Ammon's horn (tissue), 1 donor: Measurements from ENCODE around the gene RBM8A.

Experiments
- DNase-seq: peaks from one replicate; pipeline ENCODE4 v3.0.0-alpha.2; 2016; ENCODE audit warnings: low spot score

RBM8A gene

DNA sequence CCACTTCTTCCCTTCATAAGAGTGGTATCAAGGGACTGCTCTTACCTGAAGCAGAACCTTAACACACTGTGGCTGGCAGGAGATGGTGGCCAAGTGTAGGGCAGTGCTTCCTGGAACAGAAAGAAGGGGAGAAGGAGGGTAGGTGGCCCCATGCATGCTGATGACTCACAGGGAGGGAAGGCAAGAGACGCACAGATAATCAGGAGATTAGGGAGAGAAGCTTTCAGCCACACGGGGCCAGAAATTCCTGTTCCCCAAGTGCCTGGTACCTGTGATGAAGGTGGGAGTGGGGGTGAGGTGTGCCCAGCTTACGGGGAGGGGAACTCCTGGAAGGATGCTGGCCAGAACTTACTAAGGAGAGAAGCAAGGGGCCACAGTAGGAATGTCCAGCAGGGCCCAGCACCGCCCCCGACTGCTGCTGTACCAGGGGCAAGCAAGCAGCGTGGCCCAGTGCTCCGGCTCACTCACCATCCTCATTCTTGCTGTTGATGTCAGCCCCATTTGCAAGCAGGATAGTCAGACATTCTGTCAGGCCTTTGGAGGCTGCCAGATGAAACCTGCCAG lies 49.3 kb downstream of the RBM8A start:
- no peak for DNase-seq

DNA sequence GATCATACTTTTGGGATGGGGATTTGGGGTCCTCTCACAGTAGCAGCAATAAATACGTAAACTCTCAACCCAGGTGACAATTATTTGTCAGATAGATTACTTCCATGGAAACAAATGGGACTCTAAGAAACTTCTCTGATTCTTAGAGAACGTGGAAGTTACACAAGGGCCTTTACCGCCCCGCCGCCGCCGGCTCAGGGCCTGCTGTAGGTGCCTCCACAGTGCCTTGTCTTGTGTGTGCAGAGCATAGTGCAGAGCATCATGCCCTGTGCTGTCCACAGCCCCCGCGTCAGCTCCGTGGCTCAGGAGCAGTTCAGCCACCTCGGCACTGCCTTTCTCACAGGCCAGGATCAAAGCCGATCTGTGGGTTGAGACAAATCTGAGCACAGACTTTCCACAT lies 52.6 kb downstream of the RBM8A start:
- no peak for DNase-seq

DNA sequence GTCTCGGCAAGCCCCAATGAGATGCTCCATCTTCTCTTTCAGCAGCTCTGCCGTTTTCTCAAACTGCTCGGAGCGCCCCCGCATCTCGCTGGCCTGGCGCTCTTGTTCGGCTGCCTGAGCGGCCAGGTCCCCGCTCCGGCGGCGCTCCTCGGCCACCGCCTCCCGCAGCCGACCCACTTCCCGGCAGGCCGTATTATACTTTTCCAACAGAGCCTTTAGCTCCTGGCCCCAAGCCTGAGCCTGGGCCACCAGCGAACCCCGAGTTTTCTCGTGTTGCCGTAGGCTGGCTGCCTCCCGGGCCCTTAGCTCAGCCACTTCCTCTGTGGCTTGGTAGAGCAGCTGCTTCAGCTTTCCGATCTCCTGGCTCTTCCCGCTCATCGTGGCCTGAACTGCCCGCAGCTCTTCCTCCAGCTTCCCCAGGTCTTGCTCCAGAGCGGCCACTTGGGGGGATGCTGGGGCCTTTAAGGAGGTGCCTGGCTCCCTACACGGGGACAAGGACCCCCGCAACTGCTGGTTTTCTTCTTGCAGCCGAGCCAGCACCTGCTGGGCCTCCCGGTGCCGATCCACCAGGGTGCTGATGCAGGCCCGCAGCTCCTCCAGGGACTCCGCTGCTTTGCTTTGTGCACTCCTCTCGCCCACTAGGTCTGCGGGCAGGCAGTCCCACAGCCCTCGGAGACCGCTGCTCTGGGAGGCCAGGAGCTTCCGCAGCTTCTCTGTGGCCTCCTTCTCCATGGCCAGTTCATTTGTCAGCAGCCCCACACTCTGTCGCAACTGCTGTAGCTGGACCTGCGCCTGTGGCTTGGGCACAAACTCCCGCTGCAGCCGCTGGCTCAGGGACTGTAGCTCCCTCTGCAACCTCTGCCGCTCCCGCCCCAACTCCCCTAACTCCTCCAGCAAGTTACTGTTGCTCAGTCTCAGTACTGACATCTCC lies 55.0 kb downstream of the RBM8A start:
- peak; percentile 58 for DNase-seq
